Measurements from ENCODE around the gene CERS1.

Gene CERS1

DNA sequence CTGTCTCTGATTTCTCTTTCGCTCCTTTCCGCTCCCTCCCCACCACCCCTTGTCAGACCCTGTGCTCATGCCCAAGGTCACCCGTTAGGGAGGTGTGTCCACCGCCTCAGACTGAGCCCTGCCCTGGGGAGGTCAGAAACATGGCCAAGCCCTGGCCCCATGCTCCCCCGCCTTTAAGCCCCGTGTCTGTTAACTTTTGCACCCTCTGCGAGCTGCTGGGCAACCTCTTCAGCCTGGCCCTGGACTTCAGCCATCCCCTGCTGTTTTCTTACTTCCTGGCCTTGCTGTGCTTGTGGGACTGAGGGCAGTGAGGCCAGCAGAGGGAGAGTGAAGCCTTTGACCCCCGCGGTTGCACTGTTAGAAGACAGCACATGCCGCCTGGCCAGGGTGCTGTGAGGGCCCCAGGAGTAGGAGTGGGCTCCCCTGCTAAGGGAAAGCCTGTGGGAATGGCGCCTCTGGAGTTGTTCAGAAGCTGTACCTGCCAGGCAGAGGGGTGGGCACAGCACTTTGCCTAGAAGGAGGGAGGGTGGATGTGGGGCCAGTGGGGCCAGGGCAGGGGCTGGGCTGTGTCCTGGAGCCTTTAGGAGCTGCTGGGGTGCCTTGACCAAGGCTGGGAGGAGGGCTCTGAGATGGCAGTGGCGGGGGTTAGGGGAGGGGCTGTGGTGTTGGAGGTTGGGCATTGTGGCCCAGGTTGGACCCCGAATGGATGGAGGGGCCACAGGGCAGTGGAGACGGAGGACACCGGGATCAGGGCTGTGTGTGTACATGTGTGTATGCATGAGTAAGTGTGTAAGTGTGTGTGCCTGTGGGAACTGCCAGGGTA, 56.3 kb downstream of the CERS1 start:
- DNase-seq (ENCODE audit: low read depth, low spot score), result no peak

DNA sequence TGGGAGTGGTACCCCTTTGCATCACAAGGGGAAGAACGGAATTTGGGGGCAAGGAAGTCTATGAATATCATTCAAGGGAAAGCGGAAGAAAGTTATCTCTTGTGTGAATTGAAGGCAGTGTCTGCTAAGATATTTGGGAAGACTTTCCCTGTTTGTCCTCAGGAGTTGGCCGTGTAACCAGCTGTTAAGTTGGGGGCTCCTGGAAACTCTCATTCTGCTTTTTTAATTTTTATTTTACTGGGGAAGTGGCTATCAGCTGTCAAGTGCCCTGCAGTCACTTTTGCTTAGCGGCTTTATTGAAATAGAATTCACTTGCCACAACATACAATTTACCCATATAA, 61.3 kb downstream of the CERS1 start:
- no peak for DNase-seq (ENCODE audit: low read depth, low spot score)

- no peak for DNase-seq (ENCODE audit: low read depth, low spot score)
Measured at GRCh38 chr19:18833849-18834643, 61.9 kb downstream of the CERS1 start.

- DNase-seq (ENCODE audit: low read depth, low spot score), result no peak
Measured at GRCh38 chr19:18833141-18833476, 62.8 kb downstream of the CERS1 start.

DNA sequence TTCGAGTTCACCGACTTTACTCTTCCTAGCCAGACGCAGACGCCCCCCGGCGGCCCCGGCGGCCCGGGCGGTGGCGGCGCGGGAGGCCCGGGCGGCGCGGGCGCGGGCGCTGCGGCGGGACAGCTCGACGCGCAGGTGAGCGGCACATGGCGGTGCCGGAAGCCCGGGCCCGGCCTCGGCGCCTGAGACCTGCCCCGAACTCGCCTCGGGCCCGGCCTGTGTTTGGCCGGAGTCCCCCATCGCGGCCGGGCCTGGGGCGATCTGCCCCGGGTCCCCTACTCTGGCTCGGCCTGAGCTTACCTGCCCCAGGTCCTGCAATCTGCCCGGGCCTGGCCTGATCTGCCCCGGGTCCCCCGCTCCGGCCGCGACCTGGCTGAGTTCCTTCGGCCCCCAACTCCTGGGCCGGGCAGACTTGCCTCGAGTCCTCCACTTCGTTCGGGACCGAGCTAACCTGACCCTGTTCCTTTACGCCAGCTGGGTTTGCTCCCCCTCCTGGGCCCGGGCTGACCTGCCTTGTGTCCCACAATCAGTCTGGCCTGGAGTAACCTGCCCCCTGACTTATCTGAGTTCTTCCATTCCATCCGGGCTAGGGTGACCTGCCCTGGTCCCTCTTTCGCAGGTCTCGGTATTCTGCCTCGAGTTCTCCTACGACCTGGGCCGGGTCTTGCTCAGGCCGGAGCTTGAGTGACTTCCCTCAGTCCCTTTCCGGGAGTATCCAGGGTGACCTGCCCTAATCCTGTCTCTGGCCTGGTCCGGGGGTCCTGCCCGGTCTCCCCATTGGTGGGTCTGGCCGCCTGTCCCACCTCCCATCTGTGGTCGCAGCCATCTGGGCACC, 63.4 kb downstream of the CERS1 start:
- no peak for DNase-seq (ENCODE audit: low read depth, low spot score)

- DNase-seq (ENCODE audit: low read depth, low spot score), result peak; percentile 90
Measured at GRCh38 chr19:18831524-18832305, 64.2 kb downstream of the CERS1 start, which contains the start of gene UPF1. Gene UPF1 (plus strand): TSS chr19:18831959. CDS start chr19:18832210, 251 bp downstream.

DNA sequence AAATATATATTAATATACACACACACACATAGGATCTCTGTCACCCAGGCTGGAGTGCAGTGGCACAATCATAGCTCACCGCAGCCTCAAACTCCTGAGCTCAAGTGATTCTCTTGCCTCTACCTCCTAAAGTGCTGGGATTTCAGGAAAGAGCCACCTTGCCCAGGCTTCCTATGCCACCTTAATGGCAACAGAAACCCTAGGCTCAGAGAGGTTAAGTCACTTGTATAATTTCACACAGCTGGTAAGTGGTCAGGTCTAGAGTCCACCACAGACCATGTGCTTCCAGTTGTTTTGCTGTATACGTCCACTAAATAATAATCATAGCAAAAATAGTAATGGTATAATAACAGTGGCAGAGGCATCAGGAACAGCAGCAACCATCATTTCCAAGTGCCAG, 65.5 kb downstream of the CERS1 start:
- DNase-seq (ENCODE audit: low read depth, low spot score), result no peak

DNA sequence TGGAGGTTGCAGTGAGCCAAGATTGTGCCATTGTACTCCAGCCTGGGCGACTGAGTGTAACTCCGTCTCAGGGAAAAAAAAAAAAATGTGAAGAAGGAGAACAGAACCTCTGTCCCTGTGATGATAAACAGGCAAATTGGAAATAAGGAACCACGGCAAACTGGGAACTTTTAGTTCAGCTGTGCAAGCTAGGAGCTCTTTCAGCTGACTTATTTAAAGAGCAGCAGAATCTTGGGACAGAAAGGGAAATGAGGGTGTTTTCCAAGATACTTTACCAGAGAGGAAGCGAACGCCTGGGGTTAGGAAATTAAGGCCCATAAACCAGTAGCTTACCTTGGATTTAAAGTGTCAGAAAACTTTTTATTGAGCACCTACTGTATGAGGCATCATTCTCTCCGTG, 67.2 kb downstream of the CERS1 start:
- DNase-seq (ENCODE audit: low read depth, low spot score), result no peak
